SK-N-SH treated with all-trans-retinoic acid at 6 μM for 48 hours (cell line): Measurements from ENCODE around the gene CAND2.

Source experiments
- CREB5 ChIP-seq: fragments of 250-450 bp; sonication (Bioruptor Pico); IDR thresholded peaks from 2 replicates; pipeline ENCODE4 v1.5.1; 2020; ENCODE audit warnings: low read depth, mild to moderate bottlenecking, moderate library complexity
- TSHZ2 ChIP-seq: fragments of 250-450 bp; sonication (Bioruptor Pico); IDR thresholded peaks from 2 replicates; pipeline ENCODE4 v1.5.0; 2020; ENCODE audit warnings: mild to moderate bottlenecking, moderate library complexity
- ZC3H10 ChIP-seq: fragments of 250-450 bp; sonication (Bioruptor Pico); IDR thresholded peaks from 2 replicates; pipeline ENCODE4 v1.5.1; 2021; ENCODE audit warnings: mild to moderate bottlenecking, moderate library complexity
- ZNF565 ChIP-seq: fragments of 450-650 bp; formaldehyde crosslinking; conservative IDR thresholded peaks from 2 replicates; pipeline ENCODE4 v1.5.0; 2020; ENCODE audit warnings: low read depth, mild to moderate bottlenecking, moderate library complexity

DNA sequence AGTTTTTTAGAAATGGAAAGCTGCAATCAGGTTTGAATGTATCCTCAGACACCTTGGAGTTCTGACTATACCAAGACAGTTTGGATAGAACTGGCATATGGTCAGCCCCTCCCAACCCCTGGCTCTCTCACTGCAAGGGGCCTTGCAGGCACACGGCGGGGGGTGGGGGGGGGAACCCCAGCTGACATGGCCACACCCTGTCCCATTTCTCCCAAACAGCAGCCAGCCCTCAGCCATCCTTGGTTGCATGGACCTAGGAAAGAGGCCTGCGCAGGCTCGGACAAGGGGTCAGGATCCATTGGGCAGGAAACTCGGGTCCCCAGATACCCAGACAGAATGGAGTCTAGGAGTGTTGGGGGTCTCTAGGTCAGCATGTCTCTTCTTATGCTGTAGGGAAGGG, 14.5 kb downstream of the CAND2 start:
- TF ChIP-seq TSHZ2 (no peak), ZC3H10 (no peak), CREB5 (CRISPR knock-in tag) (no peak), ZNF565 (CRISPR knock-in tag) (no peak)
